Erythroblast (primary cell): ENCODE measurements around the gene TM9SF4.

Experiments used
- GATA1 ChIP-seq: IDR thresholded peaks from 2 replicates; pipeline ENCODE4 v1.6.1; 2011; ENCODE audit warnings: low read depth, mild to moderate bottlenecking, control low read depth, low read length, moderate library complexity
- POLR2A ChIP-seq: IDR thresholded peaks from 2 replicates; pipeline ENCODE4 v1.6.1; 2011; ENCODE audit warnings: mild to moderate bottlenecking, low read length

GRCh38 chr20:32192698-32193097 lies 83.2 kb downstream of the TM9SF4 start:
- TF ChIP-seq POLR2A (no peak), GATA1 (no peak)
